ENCODE results near the gene ABCC10.

DNA sequence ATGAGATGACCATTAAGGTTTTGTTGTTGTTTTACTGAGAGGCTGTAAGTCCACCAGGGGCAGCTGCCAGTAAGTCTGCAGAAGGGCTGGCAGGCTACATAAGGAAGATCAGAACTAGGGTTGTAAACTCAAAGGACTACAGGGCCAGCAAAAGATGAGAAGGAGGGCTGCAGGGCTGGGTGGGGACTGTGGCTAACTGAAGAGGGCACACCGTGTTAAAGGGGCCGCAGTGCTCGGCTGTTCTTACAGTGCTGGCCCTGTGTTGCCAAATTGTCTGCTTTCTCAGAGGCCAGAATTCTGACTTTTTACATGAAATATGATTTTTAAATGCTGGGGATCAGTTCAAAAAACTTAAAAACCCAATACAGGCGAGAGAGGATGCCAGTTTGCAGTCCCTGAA, 32.4 kb upstream of the ABCC10 start:
- TF ChIP-seq CTCF (conservative IDR thresholded peaks at IDR 0.05), result no peak
- no peak for TF ChIP-seq EZH2 (IDR thresholded peaks at IDR 0.05; ENCODE audit: low read depth)
